Activated T-cell treated with anti-CD3 and anti-CD28 coated beads, Interleukin-2, amount 50 U/mL, for 1 hour (primary cell): ENCODE results near the gene ALDH9A1.
"Not testable (repeated sequence)": the region's sequence is repeated elsewhere in the genome, so short reads cannot be mapped to it uniquely, and the experiment has no call there.

Experiments used
- DNase-seq: peaks from one replicate; pipeline ENCODE4 v3.0.0-alpha.2; 2020

Gene ALDH9A1

GRCh38 chr1:165697881-165698760 is at the start of gene ALDH9A1:
TSS of gene ALDH9A1 (minus strand) at chr1:165698562. CDS start at chr1:165698558, 4 bp downstream.
- DNase-seq = peak; percentile 86

- DNase-seq = no peak
Observed at GRCh38 chr1:165747632-165748447, 49.5 kb upstream of the ALDH9A1 start.

- not testable (repeated sequence) for DNase-seq
Observed at GRCh38 chr1:165744913-165745312, 46.6 kb upstream of the ALDH9A1 start.

GRCh38 chr1:165742194-165742593 is 43.8 kb upstream of the ALDH9A1 start:
- DNase-seq = no peak

- DNase-seq = no peak
Observed at GRCh38 chr1:165738794-165739193, 40.4 kb upstream of the ALDH9A1 start.

GRCh38 chr1:165737196-165737595 is 38.8 kb upstream of the ALDH9A1 start:
- DNase-seq = no peak

- no peak for DNase-seq
Observed at GRCh38 chr1:165734906-165735305, 36.5 kb upstream of the ALDH9A1 start.

GRCh38 chr1:165726841-165727240 is 28.5 kb upstream of the ALDH9A1 start:
- no peak for DNase-seq

GRCh38 chr1:165726169-165726568 is 27.8 kb upstream of the ALDH9A1 start:
- no peak for DNase-seq

GRCh38 chr1:165717918-165718515 is 19.7 kb upstream of the ALDH9A1 start:
- DNase-seq = no peak

- DNase-seq = not testable (repeated sequence)
Observed at GRCh38 chr1:165716265-165717051, 18.1 kb upstream of the ALDH9A1 start.

- DNase-seq = no peak
Observed at GRCh38 chr1:165712764-165713163, 14.4 kb upstream of the ALDH9A1 start.

- no peak for DNase-seq
Observed at GRCh38 chr1:165707984-165708706, 9.8 kb upstream of the ALDH9A1 start.

- DNase-seq = no peak
Observed at GRCh38 chr1:165703648-165704047, 5.3 kb upstream of the ALDH9A1 start.

GRCh38 chr1:165701922-165702321 is 3.6 kb upstream of the ALDH9A1 start:
- not testable (repeated sequence) for DNase-seq

GRCh38 chr1:165699577-165699976 is 1.2 kb upstream of the ALDH9A1 start:
- no peak for DNase-seq

GRCh38 chr1:165698761-165699052 is 345 bp upstream of the ALDH9A1 start:
- no peak for DNase-seq

GRCh38 chr1:165697491-165697880 is 876 bp downstream of the ALDH9A1 start:
- DNase-seq = no peak

- no peak for DNase-seq
Observed at GRCh38 chr1:165696625-165697100, 1.7 kb downstream of the ALDH9A1 start.

- no peak for DNase-seq
Observed at GRCh38 chr1:165695031-165695430, 3.3 kb downstream of the ALDH9A1 start.

- no peak for DNase-seq
Observed at GRCh38 chr1:165688046-165688445, 10.3 kb downstream of the ALDH9A1 start.

GRCh38 chr1:165686971-165687433 is 11.4 kb downstream of the ALDH9A1 start:
- DNase-seq = no peak
